CD4-positive, alpha-beta T cell treated with Interleukin-21 for 1 hour (primary cell): ENCODE data around the gene FAM117B.
"Not testable (repeated sequence)": the region's sequence is repeated elsewhere in the genome, so short reads cannot be mapped to it uniquely, and the experiment has no call there.

ENCODE experiments used
- DNase-seq: peaks from one replicate; pipeline ENCODE4 v3.0.0-alpha.2; 2020

The FAM117B gene

DNA sequence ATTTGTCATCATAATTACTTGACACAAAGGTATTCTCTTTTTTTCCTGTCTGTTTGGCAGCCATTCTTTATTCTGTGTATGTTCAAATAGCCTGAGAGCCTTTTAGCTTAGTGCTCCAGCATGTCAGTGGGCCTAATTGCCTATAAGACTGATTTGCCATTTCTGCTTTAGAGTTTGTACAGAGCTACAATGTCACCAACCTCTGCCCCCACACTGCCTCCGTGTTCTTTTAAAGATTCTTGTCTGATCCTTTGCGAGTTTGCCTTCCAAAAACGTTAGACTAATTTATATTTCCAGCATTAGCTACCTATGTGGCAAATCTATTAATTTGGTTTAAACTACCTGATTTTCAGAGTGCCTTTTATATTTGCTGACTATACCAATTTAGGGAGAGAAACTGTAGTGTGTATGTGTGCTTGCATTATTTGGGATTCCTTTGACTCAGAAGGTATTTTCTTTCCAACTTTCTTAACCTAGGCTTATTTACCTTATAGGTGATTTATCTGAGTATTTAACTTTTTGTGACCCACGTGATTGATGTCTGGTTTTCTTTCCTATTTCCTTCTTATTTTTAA, 70.8 kb downstream of the FAM117B start:
- no peak for DNase-seq

DNA sequence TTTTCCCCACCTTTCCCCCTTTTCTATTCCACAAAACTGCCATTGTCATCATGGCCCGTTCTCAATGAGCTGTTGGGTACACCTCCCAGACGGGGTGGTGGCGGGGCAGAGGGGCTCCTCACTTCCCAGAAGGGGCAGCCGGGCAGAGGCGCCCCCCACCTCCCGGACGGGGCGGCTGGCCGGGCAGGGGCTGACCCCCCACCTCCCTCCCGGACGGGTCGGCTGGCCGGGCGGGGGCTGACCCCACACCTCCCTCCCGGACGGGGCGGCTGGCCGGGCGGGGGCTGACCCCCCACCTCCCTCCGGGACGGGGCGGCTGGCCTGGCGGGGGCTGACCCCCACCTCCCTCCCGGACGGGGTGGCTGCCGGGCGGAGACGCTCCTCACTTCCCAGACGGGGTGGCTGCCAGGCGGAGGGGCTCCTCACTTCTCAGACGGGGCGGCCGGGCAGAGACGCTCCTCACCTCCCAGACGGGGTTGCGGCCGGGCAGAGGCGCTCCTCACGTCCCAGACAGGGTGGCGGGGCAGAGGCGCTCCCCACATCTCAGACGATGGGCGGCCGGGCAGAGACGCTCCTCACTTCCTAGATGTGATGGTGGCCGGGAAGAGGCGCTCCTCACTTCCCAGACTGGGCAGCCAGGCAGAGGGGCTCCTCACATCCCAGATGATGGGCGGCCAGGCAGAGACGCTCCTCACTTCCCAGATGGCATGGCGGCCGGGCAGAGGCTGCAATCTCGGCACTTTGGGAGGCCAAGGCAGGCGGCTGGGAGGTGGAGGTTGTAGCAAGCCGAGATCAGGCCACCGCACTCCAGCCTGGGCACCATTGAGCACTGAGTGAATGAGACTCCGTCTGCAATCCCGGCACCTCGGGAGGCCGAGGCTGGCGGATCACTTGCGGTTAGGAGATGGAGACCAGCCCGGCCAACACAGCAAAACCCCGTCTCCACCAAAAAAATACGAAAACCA, 80.5 kb downstream of the FAM117B start:
- not testable (repeated sequence) for DNase-seq

DNA sequence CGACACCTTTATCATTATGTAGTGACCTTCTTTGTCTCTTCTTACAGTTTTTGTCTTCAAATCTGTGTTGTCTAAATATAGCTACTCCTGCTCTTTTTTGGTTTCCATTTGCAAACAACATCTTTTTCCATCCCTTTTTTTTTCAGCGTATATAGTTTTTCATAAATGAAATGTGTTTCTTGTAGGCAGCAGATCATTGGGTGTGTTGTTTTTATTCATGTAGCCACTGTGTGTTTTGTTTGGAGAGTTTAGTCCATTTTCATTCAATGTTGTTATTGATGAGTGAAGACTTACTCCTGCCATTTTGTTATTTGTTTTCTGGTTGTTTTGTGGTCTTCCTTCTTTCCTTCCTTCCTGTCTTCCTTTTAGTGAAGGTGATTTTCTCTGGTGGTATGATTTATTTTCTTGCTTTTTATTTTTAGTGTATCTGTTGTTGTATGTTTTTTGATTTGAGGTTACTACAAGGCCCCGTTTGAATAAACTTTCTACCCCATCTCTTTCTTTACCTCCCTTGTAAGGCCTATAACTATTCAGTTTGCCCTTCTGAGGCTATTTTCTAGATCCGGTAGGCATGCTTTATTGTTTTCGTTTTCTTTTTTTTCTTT, 81.4 kb downstream of the FAM117B start:
- no peak for DNase-seq

DNA sequence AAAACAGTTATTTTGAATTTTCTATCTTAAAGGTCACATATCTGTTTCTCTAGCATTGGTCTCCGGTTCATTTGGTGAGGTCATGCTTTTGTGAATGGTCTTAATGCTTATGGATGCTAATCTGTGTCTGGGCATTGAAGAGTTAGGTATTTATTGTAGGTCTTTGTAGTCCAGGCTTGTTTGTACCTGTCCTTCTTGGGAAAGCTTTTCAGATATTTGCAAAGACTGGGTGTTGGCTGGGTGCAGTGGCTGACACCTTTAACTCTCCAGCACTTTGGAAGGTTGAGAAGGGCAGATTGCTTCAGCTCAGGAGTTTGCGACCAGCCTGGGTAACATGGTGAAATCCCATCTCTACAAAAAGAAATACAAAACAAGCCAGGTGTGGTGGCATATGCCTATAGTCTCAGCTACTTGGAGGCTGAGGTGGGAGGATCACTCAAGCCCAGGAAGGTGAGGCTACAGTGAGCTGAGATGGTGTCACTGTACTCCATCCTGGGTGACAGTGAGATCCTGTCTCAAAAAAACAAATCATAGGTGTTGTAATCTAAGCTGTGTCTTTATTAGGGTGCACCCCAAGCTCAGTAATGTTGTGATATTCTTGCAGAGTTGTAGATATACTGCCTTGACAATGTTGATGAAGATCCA, 82.3 kb downstream of the FAM117B start:
- no peak for DNase-seq

DNA sequence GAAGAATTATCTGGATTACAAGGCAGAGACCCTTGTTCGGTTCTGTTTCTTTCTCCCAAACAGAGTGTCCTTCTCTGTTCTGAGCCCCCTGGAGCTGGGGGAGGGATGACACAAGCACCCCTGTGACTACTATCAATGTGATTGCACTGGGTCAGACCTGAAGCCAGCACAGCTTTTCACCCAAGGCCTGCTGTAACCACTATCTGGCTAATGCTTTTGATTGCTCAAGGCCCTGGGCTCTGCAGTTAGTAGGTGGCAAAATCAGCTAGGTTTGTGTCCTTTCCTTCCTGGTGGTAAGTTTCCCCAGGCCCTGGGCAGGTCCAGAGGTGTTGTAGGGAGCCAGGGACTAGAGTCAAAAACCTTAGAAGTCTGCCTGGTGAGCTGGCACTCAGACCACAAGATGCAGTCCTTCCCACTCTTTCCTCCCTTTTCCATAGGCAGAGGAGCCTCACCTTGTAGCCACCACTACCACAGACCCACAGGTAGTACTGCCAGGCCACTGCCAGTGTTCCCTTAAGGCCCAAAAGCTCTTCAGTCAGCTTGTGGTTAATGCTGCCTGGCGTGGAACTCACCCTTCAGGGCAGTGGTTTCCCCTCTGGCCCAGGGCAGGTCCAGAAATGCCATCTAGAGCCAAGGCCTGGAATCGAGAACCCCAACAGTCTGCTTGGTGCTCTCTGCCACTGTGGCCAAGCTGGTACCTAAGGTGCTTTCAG, 83.0 kb downstream of the FAM117B start:
- DNase-seq: no peak

DNA sequence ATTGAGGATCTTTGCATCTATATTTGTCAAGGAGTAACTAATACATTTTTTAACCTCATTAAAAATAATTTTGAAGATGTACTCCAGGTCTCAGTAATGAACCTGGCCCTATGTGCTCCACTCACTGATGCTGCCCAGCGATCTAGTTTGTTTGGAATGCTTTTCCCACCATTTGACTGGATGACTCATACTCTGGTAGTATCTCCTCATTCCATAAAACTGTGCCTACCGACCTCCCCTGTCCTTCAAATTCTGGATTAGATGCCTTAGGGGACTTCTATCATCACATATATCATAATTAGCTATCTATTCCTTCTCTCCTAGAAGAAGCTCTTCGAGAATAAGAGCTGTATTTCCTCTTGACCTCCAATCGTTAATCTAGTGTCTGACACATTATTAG, 83.8 kb downstream of the FAM117B start:
- DNase-seq: no peak

DNA sequence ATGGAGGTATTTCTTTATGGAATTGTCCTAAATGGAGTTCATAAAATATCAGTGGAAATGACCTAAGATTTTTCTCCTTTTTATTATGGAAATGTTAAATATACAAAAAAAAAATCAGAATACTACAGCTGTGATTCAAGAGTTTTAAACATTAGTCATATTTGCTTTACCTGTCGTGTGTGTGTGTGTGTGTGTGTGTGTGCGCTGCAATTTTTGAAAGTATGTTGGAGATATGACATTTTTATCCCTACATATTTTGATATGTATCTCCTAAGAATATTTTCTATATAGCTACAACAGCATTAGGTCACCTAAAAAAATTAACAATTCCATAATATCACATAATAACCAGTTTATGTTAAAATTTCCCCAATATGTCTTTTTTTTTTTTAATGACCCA, 85.5 kb downstream of the FAM117B start:
- no peak for DNase-seq

DNA sequence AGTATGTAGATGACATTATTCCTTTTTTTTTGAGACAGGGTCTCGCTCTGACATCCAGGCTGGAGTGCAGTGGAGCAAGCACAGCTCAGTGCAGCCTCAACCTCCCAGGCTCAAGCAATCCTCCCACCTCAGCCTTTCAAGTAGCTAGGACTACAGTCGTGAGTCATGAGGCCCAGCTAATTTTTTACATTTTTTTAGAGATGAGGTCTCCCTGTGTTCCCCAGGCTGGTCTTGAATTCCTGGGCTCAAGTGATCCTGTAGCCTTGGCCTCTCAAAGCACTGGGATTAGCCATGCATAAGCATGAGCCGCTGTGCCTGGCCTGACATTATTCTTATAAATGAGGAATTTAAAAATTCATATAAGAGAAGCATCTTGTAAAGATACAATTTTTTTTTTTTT, 86.9 kb downstream of the FAM117B start:
- DNase-seq: no peak

DNA sequence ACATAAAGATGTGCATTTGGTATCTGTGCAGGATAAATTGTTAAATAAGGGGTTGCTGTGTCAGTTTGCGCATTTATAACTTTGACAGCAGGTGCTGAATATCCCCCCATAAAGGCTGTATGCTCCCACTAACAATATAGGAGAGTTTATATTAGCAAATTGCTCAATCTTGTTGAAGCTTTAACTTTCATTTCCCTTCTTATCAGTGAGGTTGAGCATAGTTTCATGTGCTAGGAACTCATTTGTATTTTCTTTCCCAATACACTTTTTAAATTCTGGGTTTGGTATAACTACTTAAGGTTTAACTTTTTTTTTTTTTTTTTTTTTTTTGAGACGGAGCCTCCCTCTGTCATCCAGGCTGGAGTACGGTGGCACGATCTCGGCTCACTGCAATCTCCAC, 89.0 kb downstream of the FAM117B start:
- DNase-seq: no peak

DNA sequence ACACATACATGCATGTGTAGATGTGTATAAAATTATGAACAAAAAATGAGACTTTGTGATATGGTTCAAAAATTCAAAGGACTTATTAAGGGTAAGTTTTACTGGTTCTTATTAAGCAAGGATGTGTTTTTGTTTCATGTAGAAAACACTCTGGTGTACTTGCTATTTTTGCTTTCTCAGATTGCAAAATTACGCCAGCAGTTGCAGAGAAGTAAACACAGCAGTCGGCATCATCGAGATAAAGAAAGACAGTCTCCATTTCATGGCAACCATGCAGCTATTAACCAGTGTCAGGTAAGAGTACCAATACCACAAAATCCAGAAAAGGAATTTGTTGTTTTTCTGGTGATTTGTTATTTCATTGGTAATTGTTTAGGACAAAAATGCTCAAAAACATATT, 91.3 kb downstream of the FAM117B start:
- DNase-seq: no peak

DNA sequence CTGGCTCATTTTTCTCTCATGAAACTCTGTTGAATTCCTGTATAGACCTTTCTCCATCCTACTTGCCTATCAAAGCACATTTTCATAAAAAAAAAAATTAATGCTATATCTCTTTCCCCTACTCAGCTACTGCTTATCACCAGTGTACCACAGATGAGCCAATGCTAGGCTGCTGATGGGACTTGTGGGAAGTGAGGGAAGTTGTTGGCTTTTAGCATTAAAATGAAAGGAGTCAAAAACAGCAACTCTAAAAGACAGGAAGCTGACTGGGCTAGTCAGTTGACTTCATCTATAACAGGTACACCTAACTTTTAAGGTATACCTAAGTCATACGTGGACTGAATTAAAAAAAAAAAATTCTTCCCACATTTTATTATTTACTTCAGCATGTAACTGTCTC, 102.1 kb downstream of the FAM117B start:
- no peak for DNase-seq

DNA sequence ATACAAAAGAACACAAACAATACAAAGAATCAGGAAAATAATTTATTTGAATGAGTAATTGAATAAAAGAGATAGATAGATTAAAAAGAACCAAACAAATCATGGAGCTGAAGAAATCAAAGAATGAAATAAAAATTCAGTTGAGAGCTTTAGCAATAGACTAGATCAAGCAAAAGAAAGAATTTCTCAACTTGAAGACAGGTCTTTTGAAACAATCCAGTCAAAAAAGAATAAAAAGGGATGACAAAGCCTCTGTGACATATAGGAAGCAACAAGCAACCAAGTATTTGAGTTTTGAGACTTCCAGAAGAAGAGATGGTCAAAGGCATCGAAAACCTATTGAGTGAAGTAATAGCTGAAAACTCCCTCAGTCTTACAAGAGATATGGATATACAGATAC, 108.8 kb downstream of the FAM117B start:
- DNase-seq: no peak

DNA sequence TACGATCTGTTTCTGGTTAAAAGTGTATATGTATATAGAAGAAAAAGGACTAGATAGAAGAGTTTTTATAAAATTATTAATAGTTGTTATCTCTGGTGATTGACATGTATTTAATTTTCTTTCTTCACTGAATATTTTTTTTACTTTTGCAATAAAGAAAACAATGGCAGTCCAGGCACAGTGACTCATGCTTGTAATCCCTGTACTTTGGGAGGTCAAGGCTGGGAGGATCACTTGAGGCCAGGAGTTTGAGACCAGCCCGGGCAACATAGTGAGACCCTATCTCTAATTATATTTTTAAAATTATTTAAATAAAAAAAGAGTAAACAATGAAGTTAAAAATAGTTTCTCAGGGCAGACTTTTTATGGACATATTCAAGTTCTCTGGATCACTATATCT, 114.7 kb downstream of the FAM117B start:
- DNase-seq: no peak

DNA sequence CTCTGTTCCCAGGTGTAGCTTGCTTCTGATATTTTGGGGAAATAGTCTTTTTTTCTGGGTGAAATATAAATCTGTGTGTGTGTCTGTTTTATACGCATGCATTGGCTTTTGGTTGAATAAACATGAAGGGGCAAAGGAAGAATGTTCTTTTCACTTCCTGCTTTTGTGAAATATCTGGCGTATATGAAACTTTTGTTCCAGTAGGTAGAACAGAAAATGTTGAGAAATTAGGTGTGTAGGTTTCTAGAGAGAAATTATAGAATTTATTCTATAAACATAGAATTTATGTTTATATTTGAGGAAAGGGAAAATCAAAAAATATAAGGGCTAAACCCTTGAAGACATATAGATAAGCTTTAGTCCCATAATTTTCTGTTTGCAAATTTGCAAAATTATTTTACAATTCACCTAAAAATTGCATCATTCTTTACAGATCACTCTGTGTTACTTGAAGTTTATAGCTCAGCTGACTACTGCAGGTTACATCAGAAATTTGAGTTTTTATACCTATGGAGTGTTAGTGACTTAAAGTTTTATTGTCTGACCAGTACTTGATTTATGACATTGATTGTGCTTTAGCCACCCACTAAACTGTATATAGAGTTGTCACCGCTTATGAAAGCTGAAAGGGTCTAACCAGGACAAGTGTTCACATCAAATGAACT, 116.1 kb downstream of the FAM117B start:
- DNase-seq: no peak

DNA sequence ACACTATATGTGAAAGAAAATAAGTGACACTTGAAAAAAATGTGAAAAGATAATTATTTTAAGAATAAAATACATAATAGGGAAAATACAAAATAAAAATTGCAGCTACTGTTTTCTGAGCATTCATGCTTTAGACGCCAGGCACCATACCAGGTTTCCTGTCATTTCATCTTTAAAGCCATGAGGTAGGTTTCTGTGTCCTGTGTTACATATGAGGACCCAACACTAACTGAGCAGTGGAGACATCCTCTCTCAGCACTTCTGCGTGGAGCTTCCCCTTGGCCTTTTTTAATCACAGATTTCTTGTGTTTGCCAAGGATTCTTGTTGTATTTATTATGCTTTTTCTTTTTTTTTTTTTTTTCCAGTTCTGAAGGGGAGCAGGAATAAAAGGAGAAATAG, 117.3 kb downstream of the FAM117B start:
- no peak for DNase-seq

DNA sequence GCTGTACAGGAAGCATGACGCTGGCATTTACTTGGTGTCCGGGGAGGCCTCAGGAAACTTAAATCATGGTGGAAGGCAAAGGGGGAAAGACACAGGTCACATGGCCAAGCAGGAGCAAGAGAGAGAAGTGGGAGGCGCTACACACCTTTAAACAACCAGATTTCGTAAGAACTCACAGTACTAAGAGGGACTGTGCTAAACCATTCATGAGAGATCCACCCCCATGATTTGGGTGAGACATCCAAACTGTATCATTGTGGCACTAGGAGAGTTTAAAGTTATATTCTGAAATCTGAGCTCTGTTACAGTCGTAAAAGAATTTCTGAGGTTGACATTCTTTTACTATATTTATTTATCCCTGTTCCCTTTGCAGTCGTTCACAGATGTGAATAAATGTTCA, 120.2 kb downstream of the FAM117B start:
- DNase-seq: no peak

DNA sequence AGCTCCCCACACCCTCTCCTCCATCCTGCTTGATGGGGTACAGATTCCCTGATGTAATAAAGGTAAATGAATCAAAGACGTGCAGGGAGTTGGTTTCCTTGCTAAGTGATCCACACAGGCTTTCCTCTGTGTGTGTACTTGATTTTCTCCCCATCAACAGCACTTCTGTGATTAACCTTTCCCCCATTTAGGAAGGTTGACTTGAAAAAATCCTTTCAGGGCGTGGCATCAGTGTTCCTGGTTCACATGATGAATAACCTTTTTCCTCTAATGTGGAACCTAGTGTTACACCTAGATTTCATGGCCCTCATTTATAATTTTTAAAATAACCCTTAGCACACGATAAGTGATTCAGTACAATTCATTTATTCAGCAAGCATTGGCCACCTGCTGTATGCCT, 121.8 kb downstream of the FAM117B start:
- DNase-seq: no peak

DNA sequence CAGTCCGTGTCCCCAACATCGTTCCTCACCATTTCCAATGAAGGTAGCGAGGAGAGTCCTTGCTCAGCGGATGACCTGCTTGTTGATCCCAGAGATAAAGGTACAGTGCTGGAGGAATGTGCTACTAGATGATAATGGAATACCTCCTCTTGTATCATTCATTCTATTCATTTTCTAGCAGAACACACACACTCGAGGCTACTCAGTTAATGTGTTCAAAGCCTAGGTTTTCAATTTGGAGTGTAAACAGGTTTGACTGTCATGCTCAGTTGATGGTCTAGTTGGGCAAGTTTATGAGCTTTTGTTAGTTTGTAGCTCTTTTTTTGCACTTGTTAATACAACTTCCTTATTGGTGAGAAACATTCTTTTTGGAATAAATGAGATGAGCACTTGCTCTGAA, 122.6 kb downstream of the FAM117B start:
- no peak for DNase-seq

DNA sequence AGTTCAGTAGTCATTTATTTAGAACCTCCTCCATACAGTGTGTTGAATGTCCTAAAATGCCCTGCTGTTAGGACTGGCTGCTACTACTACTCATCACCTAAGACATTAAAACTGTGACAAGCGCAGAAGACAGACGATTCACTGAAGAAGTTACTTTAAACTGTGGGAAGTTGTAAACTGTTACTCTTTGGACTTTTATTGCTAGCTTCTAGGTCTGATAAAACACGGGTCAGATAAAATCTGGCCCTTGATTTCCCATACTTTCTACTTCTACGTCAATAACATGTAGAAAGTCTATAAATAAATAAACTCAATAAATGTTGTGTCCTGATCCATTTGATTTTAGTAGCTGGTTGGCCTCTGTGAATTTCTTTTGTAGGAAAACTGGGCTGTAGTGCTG, 123.4 kb downstream of the FAM117B start:
- no peak for DNase-seq

DNA sequence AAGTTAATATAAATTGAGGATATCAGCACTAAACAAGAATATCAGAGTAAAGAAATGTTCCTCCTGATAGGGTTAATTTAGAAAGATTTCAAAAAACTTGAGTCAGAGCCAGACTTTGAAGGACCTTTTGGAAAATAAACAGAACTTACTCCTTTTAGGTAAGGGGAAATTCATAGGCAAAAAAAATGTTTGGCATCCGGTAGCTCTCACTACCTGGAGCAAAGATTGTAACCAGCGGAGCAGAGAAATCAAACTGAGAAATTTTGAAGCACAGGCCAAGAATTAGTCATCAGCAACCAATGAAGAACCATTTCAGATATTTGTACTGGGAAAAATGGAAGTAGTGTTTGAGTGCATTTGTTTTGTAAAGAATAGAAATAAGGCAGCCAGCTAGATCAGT, 123.8 kb downstream of the FAM117B start:
- DNase-seq: no peak

DNA sequence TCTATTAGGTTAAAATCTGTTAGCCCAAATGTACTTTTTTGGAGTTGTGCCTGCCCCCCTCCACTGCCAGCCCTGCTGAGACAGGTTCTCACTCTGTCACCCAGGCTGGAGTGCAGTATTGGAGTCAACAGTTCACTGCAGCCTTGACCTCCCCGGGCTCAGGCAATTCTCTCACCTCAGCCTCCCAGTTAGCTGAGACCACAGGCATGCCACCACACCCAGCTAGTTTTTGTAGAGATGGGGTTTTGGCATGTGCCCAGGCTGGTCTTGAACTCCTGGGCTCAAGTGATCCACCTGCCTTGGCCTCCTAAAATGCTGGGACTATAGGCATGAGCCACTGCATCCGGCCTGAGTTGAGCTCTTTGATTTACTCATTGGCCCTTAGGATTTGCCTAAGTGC, 126.1 kb downstream of the FAM117B start:
- DNase-seq: no peak

DNA sequence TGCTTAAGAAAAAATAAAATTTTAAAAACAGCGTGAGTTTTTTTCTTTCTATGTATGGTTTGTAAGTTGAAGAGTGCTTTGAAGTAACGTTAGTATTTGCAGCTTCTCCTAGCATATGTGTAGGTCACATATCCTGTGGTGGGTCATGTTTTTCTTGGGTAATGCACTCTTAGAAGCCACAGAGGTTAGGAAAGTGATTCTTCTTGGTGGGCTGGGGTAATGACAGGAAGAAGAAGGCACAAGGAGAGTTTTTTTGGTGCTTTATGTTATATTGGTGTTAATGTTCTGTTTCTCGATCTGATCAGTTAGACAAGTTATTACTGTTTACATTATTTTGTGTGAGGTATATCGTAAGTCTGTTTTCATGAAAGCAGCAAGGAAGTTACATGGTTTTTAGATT, 127.8 kb downstream of the FAM117B start:
- peak; percentile 15 for DNase-seq
